HG02759 (cell line): ENCODE results near the gene GUCY1A2.

ENCODE experiments used
- ATAC-seq: cut with Tn5 transposase; IDR thresholded peaks from one replicate; pipeline ENCODE4 v1.9.1; 2021; ENCODE audit warnings: mild to moderate bottlenecking, moderate library complexity; ENCODE audit not compliant: unreplicated experiment

The GUCY1A2 gene

GRCh38 chr11:106679581-106679980 lies 338.7 kb downstream of the GUCY1A2 start:
- ATAC-seq: no peak

- ATAC-seq: no peak
Observed at GRCh38 chr11:106679181-106679580, 339.1 kb downstream of the GUCY1A2 start.

DNA sequence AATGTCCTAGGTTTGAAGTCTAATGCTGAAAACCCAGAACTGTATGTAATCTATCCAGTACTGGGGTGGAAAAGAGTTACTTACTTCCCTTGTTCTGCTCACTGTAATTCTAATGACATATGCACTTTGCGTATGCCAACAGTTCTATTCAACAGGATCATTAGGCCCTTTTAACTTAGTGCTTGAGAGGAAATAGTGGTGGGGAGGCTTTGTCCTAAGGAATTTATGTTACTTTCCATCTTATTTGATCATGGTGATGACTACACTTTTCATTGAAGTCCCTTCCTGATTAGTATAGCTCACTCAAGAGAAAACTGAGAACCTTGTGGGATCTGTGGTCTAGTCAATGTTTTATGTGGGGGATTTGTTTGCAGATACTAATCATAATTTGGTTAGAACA lies 348.2 kb downstream of the GUCY1A2 start:
- ATAC-seq: no peak

DNA sequence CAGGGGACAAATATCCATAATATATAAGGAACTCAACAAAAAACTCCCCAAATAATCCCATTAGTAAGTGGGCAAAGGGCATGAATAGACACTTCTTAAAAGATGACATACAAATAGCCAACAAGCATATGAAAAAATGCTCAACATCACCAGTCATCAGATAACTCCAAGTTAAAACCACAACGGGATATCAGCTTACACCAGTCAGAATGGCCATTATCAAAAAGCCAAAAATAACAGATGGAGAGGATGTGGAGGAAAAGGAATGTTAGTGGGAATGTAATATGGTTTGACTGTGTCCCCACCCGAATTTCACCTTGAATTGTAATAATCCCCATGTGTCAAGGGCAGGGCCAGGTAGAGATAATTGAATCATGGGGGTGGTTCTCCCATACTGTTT lies 350.1 kb downstream of the GUCY1A2 start:
- no peak for ATAC-seq

GRCh38 chr11:106656646-106657045 lies 361.6 kb downstream of the GUCY1A2 start:
- no peak for ATAC-seq

GRCh38 chr11:106644824-106645223 lies 373.5 kb downstream of the GUCY1A2 start:
- ATAC-seq: no peak

- no peak for ATAC-seq
Observed at GRCh38 chr11:106642331-106642730, 375.9 kb downstream of the GUCY1A2 start.

GRCh38 chr11:106632283-106632682 lies 386.0 kb downstream of the GUCY1A2 start:
- no peak for ATAC-seq

DNA sequence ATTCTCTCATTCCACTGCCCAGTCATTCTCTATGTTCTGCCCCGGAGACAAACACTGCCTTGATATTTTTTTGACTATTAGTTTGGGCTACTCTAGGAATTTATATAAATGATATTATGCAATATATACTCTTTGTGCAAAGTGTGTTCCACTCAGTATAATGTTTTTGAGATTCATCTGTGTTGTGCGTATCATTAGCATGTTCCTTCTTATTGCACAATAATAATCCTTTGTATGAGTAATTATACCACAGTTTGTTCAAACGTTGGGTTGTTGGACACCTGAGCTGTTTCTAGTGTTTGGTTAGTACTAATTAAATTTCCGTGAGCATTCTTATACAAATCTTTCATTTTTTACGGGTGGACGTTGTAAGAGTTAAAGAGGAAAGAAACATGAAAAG lies 390.6 kb downstream of the GUCY1A2 start:
- no peak for ATAC-seq

DNA sequence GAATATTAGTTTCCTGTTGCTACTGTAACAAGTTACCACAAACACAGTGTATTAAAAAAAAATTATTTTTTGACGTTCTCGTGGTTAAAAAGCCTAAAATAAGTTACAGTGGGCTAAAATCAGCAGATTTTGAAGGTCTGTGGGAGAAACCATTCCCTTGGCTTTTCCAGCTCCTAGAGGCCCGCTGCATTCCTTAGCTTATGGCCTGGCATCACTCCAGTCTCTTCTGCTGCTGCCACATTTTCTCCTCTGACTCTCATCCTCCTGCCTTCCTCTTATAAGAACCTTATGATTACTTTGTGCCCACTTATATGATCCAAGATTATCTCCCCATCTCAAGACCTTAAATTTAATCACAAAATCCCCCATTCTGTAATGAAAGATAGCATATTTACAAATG lies 392.7 kb downstream of the GUCY1A2 start:
- no peak for ATAC-seq

- no peak for ATAC-seq
Observed at GRCh38 chr11:106624377-106624776, 393.9 kb downstream of the GUCY1A2 start.
